Gastroesophageal sphincter (tissue), 4 donors: Measurements from ENCODE around the gene HCRT. TPM values are rescaled to one million over a fixed set of nuclear protein-coding genes. Genes with fewer than 3 reads are reported as not detected.

Experiments used
- ATAC-seq: fragments of 150-250 bp; one replicate; pipeline ENCODE4 v1.9.1; 2016; ENCODE audit warnings: mild to moderate bottlenecking, moderate library complexity
- H3K27ac ChIP-seq, 4 donors: fragments of 200-600 bp; sonication (generic) in 3 of 4; 1 replicate in 3 of 4; 2 replicates in 1 of 4; pipeline ENCODE4 v1.5.1; 2016 to 2019
- H3K27me3 ChIP-seq: fragments of 200-600 bp; sonication (generic); one replicate; pipeline ENCODE4 v1.5.1; 2019
- H3K36me3 ChIP-seq, 2 donors: fragments of 200-600 bp; sonication (generic); one replicate each; pipeline ENCODE4 v1.5.1; 2019; ENCODE audit warnings: control low read depth in 1 of 2
- H3K4me1 ChIP-seq, 3 donors: fragments of 200-600 bp; sonication (generic); 1 replicate in 2 of 3; 2 replicates in 1 of 3; pipeline ENCODE4 v1.5.1; 2016 to 2019; ENCODE audit warnings: control low read depth in 2 of 3
- H3K4me3 ChIP-seq, 2 donors: fragments of 200-600 bp; sonication (generic); one replicate each; pipeline ENCODE4 v1.5.1; 2019; ENCODE audit warnings: mild to moderate bottlenecking in 1 of 2, moderate library complexity in 1 of 2
- H3K9me3 ChIP-seq, 3 donors: fragments of 200-600 bp; sonication (generic); one replicate each; pipeline ENCODE4 v1.5.1; 2017 to 2019; ENCODE audit warnings: control low read depth in 2 of 3
- CTCF ChIP-seq, 4 experiments: fragments of 200-600 bp in 2 of 4; fragments of 450-650 bp in 2 of 4; sonication (generic) in 1 of 4; IDR thresholded peaks; one replicate each; pipeline ENCODE4 v1.5.1; 2017 to 2019; ENCODE audit warnings: antibody characterized with exemption in 4 of 4, mild to moderate bottlenecking in 2 of 4, moderate library complexity in 2 of 4
- EP300 ChIP-seq: sonication (generic); formaldehyde crosslinking; IDR thresholded peaks from one replicate; pipeline ENCODE4 v1.6.1; 2017; ENCODE audit warnings: antibody characterized with exemption, mild to moderate bottlenecking
- POLR2A ChIP-seq, 2 donors: fragments of 450-650 bp; IDR thresholded peaks; one replicate each; pipeline ENCODE4 v1.6.1; 2017; ENCODE audit warnings: antibody characterized with exemption in 2 of 2, mild to moderate bottlenecking in 2 of 2, moderate library complexity in 1 of 2
- POLR2AphosphoS5 ChIP-seq: sonication (generic); formaldehyde crosslinking; IDR thresholded peaks from one replicate; pipeline ENCODE4 v1.6.1; 2017; ENCODE audit warnings: antibody characterized with exemption
- WGBS, 2 donors: methylation state at CpG; one replicate each; pipeline ENCODE4 v1.1.5; 2018; ENCODE audit warnings: low coverage in 1 of 2; 5-methylcytosine and 5-hydroxymethylcytosine counted together
- total RNA-seq, 4 donors: library from RNA; depleted of rRNA; stranded (reverse); fragments of >200 nt; gene quantifications; one replicate each; pipeline ENCODE4 v1.1.0, GENCODE V29; 2016

Gene HCRT
- total RNA-seq, 4 donors from 2014 or later = not detected

DNA sequence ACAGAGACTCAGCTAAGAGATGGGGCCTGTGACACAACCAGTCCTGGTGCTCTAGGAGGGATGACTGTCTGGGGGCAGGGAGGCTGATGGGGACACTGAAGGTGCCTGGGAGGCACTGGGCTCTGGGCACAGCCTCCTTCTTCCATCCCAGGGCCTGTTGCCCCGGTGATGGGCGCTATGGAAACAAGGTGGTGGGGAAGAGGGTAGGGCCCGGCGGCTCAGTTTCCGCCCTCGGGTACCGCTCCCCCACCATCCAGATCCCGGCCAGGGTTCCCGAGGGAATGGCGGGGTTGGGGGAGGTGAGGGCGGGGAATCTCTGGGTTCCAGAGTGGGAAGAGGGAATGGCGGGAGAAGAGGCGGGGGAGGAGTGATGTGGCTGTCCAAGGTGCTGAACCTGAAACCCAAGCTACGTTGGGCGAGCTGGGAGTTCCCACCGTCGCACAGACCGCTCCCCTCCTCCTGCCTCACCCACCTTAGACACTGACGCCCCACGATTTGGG, 5.3 kb downstream of the HCRT start:
- Histone ChIP-seq H3K9me3 (no peaks in the 10 kb centered on the region), H3K27me3 (peaks cover 52% of the 10 kb centered on the region), H3K4me3 (peak overlapping the region in 1 of 2 donors; percentile 45), H3K4me1 (peaks cover 0 to 41% (median 20%) of the 10 kb centered on the region in 3 donors), H3K27ac (no peak overlapping the region), H3K36me3 (no peaks in the 10 kb centered on the region)
- TF ChIP-seq CTCF (IDR thresholded peaks at IDR 0.05) (no peak), POLR2AphosphoS5 (no peak), POLR2A (IDR thresholded peaks at IDR 0.05) (no peak), EP300 (no peak)
- no peak for ATAC-seq
- 4 to 13% methylated on average over 3 to 4 of the region's 20 CpGs for WGBS, 2 donors

- peaks cover 0 to 34% (median 16%) of the 10 kb centered on the region in 3 donors for H3K4me1 ChIP-seq
- H3K36me3 ChIP-seq = no peaks in the 10 kb centered on the region
- no peak for ATAC-seq
- H3K4me3 ChIP-seq = no peak overlapping the region
- peaks cover 52% of the 10 kb centered on the region for H3K27me3 ChIP-seq
- no peaks in the 10 kb centered on the region for H3K9me3 ChIP-seq
- H3K27ac ChIP-seq = no peak overlapping the region
- WGBS, 2 donors = 25% methylated on average over 1 of the region's 1 CpG; no CpG with 5 or more reads in 1 of the 2 donors
- TF ChIP-seq POLR2A (IDR thresholded peaks at IDR 0.05) (no peak), CTCF (IDR thresholded peaks at IDR 0.05) (no peak), EP300 (no peak)
These were observed 5.9 kb downstream of the HCRT start for GRCh38 chr17:42179335-42179734.

GRCh38 chr17:42178817-42179216, 6.4 kb downstream of the HCRT start:
- Histone ChIP-seq H3K4me1 (peaks cover 0 to 29% (median 16%) of the 10 kb centered on the region in 3 donors), H3K27ac (no peak overlapping the region), H3K4me3 (no peak overlapping the region), H3K36me3 (no peaks in the 10 kb centered on the region), H3K27me3 (peaks cover 52% of the 10 kb centered on the region), H3K9me3 (no peaks in the 10 kb centered on the region)
- TF ChIP-seq POLR2A (IDR thresholded peaks at IDR 0.05) (no peak), POLR2AphosphoS5 (no peak), CTCF (IDR thresholded peaks at IDR 0.05) (no peak), EP300 (no peak)
- ATAC-seq = no peak
- 24% methylated on average over 10 of the region's 14 CpGs; no CpG with 5 or more reads in 1 of the 2 donors for WGBS, 2 donors

GRCh38 chr17:42177684-42178083, 7.6 kb downstream of the HCRT start:
- H3K27ac ChIP-seq = no peak overlapping the region
- no peaks in the 10 kb centered on the region for H3K36me3 ChIP-seq
- WGBS, 2 donors = no CpG with 5 or more reads among the region's 2 CpGs
- ATAC-seq = no peak
- no peaks in the 10 kb centered on the region for H3K9me3 ChIP-seq
- H3K4me1 ChIP-seq = peaks cover 0 to 20% (median 13%) of the 10 kb centered on the region in 3 donors
- H3K4me3 ChIP-seq = no peak overlapping the region
- peaks cover 48% of the 10 kb centered on the region for H3K27me3 ChIP-seq
- TF ChIP-seq POLR2A (IDR thresholded peaks at IDR 0.05) = no peak
- no peak for TF ChIP-seq CTCF (IDR thresholded peaks at IDR 0.05)
- no peak for TF ChIP-seq POLR2AphosphoS5
- TF ChIP-seq EP300 = no peak

DNA sequence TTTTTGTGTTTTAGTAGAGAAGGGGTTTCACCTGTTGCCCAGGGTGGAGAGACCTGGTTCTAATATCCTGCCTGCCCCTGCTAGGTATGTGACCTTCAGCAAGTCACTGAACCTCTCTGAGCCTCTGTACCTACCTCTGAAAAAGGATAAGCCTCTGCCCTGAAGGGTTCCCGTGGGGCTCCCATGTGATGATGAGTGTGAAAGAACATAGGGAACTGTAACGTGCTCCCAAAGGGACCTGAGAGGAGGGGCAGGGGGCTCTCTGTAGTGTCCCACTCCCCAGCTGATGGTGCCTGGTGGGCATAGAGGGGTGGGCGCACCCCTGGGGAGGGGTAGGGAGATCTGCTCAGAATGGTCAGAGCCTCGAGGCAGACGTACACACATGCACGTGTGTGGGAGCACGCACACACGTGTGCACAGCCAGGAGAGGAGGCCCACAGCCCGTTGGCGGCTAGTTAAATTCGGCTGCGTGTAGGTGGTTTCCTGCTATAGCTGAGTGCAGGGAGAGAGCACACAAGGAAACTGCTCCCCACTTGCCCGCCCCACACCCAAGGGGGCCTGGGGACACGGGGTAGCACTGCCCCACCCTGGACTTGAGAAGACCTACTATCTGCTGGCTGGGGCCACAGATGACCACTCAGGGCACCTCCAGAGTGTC, 11.0 kb downstream of the HCRT start:
- Histone ChIP-seq H3K27me3 (peaks cover 25% of the 10 kb centered on the region), H3K4me3 (no peak overlapping the region), H3K36me3 (no peaks in the 10 kb centered on the region), H3K4me1 (no peaks in the 10 kb centered on the region), H3K9me3 (no peaks in the 10 kb centered on the region), H3K27ac (no peak overlapping the region)
- 65% methylated on average over 9 of the region's 14 CpGs; no CpG with 5 or more reads in 1 of the 2 donors for WGBS, 2 donors
- ATAC-seq = no peak
- TF ChIP-seq EP300 (no peak), CTCF (IDR thresholded peaks at IDR 0.05) (no peak), POLR2A (IDR thresholded peaks at IDR 0.05) (no peak), POLR2AphosphoS5 (no peak)
